Choroid plexus epithelial cell (primary cell): ENCODE data around the gene ADAP1.

ENCODE experiments used
- DNase-seq: peaks from one replicate; pipeline ENCODE4 v3.0.0-alpha.2; 2010; ENCODE audit warnings: low read depth
- H3K4me3 ChIP-seq: 2 replicates; pipeline ENCODE4 v1.5.1; 2011; ENCODE audit warnings: low read depth, mild to moderate bottlenecking, control low read depth, low read length, moderate library complexity
- TF ChIP-seq, protein P1 (sequence below): conservative IDR thresholded peaks from 2 replicates; pipeline ENCODE4 v1.5.1; 2011; ENCODE audit warnings: low read depth, mild to moderate bottlenecking, control low read depth, inconsistent platforms, low read length, moderate library complexity

ADAP1 gene

GRCh38 chr7:860149-860548 lies 94.3 kb downstream of the ADAP1 start:
- no peak overlapping the region for H3K4me3 ChIP-seq
- DNase-seq = no peak
- TF ChIP-seq, protein P1, sequence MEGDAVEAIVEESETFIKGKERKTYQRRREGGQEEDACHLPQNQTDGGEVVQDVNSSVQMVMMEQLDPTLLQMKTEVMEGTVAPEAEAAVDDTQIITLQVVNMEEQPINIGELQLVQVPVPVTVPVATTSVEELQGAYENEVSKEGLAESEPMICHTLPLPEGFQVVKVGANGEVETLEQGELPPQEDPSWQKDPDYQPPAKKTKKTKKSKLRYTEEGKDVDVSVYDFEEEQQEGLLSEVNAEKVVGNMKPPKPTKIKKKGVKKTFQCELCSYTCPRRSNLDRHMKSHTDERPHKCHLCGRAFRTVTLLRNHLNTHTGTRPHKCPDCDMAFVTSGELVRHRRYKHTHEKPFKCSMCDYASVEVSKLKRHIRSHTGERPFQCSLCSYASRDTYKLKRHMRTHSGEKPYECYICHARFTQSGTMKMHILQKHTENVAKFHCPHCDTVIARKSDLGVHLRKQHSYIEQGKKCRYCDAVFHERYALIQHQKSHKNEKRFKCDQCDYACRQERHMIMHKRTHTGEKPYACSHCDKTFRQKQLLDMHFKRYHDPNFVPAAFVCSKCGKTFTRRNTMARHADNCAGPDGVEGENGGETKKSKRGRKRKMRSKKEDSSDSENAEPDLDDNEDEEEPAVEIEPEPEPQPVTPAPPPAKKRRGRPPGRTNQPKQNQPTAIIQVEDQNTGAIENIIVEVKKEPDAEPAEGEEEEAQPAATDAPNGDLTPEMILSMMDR = no peak

GRCh38 chr7:859359-860030 lies 95.0 kb downstream of the ADAP1 start:
- DNase-seq = no peak
- TF ChIP-seq, protein P1 = no peak
- no peak overlapping the region for H3K4me3 ChIP-seq

DNA sequence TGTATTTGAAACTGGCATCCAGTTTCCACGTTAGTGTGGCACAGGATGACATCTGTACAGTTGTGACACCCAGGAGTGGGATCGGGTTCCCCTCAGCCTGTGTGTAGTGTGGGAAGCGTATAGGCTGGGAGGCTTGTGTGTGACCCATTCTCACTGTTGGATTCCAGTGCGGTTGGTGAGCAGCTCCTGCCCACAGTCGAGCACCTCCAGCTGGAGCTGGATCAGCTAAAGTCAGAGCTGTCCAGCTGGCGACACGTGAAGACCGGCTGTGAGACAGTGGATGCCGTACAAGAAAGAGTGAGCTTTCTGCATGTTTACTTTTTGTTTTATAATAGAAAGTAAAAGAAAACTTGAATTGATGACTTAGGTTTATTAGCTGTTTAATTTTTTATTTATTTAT lies 96.8 kb downstream of the ADAP1 start:
- no peak overlapping the region for H3K4me3 ChIP-seq
- DNase-seq = no peak
- TF ChIP-seq, protein P1 = no peak

- no peak overlapping the region for H3K4me3 ChIP-seq
- TF ChIP-seq, protein P1 = no peak
- DNase-seq = no peak
Observed at GRCh38 chr7:856444-857095, 97.9 kb downstream of the ADAP1 start.

DNA sequence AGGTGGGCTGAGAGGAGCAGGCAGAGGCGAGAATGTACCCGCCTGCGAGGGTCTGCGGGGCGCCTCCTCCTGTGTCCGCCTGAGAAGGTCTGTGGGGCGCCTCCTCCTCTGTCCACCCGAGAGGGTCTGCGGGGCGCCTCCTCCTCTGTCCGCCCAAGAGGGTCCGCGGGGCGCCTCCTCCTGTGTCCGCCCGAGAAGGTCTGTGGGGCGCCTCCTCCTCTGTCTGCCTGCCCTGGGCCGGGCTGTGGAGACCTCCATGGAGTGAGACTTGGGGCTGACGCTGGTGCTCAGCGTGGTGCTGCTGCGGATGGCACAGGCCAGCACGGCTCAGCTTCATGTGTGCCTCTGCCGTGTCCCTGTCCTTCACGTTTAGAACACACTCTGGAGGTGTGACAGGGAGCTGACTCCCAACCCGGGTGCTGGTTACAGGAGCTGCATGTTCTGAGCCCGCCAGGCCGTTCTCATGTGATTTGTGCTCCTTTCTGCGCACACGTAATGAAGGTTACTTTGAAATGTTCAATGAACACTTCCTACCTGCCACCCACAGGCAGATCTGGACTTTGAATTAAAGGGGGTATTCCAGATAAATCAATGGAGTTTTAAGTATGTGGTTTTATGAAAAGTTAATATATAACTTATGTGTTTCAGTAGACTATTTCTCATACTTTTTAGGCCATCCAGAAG lies 98.7 kb downstream of the ADAP1 start:
- H3K4me3 ChIP-seq = no peak overlapping the region
- TF ChIP-seq, protein P1 = no peak
- no peak for DNase-seq

DNA sequence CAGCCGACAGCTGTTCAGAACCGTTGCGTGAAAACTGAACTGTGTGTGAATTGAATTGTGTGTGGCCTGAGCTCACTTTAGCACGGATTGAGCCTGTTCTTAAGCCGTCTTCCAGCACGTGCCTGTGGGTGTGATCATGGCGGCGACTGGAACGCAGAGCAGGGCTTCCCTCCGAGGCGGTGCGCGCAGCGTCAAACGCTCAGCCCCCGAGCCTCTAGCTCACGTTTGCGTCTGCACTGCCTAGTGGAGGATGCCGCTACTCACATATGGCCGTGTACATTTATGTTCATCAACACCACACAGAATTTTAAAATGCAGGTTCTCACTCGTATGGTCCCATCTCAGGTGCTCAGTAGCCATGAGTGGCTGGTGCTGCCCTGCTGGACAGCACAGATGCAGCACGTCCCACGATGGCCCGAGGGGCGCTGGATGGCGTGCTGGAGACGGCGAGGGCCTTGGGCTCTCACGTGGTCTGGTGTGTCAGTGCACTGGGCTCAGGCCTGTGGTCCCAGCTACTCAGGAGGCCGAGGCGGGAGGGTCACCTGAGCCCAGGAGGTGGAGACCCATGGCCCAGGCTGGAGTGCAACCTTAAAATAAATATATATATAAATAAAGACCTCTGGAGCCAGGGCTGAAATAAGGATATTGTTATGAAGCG lies 100.2 kb downstream of the ADAP1 start:
- TF ChIP-seq, protein P1 = no peak

More for the DNA sequence above, 100.2 kb downstream of the ADAP1 start:
- no peak overlapping the region for H3K4me3 ChIP-seq
- DNase-seq = no peak
